ENCODE data around the gene TAB3. TPM values are rescaled to one million over a fixed set of nuclear protein-coding genes. Genes with fewer than 3 reads are reported as not detected.

The TAB3 gene
- polyA plus RNA-seq, 1 experiment, result 8.6 TPM

- no peak overlapping the region for H3K4me3 ChIP-seq (ENCODE audit: low read depth, low read length)
- no peak for TF ChIP-seq CTCF (IDR thresholded peaks at IDR 0.05; ENCODE audit: insufficient read depth, low read depth, low read length)
- CTCF ChIA-PET, result no interaction called here
- no peaks in the 10 kb centered on the region for H3K36me3 ChIP-seq (ENCODE audit: control insufficient read depth, insufficient read depth, low read length)
- DNase-seq (ENCODE audit: low read depth), result no peak
- no peaks in the 10 kb centered on the region for H3K27me3 ChIP-seq (ENCODE audit: control insufficient read depth, insufficient read depth, low read length)
- POLR2A ChIA-PET, result no interaction called here
Measured at GRCh38 chrX:30791296-30792278, 97.5 kb downstream of the TAB3 start.

DNA sequence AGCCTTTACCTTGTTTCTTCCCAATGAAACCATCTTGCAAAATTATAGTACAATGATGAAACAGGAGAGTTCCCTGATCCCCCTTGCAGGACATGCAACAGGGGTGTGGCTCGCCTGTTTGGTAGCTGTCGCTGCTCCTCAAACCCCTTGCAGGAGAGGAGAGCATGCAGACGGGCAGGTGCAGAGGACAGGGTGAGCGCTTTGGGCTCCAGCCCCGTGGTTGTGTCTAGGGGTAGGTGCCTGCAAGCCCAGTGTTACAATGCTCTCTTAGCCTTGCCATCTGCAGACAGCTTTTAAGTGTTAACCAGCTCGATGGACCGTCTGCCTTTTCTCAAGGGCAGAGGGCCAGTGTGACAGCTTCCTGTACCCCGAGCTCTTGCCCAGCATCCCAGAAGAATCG lies 102.0 kb downstream of the TAB3 start:
- Histone ChIP-seq H3K4me3 (ENCODE audit: low read depth, low read length) (no peak overlapping the region), H3K27me3 (ENCODE audit: control insufficient read depth, insufficient read depth, low read length) (no peaks in the 10 kb centered on the region), H3K36me3 (ENCODE audit: control insufficient read depth, insufficient read depth, low read length) (no peaks in the 10 kb centered on the region)
- no peak for TF ChIP-seq CTCF (IDR thresholded peaks at IDR 0.05; ENCODE audit: insufficient read depth, low read depth, low read length)
- POLR2A ChIA-PET, result no interaction called here
- no peak for DNase-seq (ENCODE audit: low read depth)
- CTCF ChIA-PET, result no interaction called here

DNA sequence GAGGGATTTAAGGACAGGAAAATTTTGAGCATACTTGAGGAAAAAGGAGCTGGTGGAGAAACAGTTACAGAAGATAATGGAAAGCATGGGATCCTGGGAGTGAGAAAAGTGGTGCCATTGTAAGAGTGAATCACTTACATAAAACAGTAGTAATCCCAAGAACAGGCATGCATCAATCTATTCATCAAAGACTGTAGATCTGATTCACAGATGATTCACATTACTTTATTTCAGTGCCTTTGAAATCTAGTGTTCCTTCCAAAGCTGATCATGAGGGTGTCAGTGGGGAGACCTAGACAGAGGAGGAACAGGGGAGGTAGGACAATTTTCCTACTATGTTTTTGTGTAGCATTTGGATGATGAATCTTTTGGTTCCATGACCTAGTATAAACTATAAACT lies 102.7 kb downstream of the TAB3 start:
- DNase-seq (ENCODE audit: low read depth), result no peak
- ChIA-PET POLR2A (no interaction called here), CTCF (no interaction called here)
- Histone ChIP-seq H3K36me3 (ENCODE audit: control insufficient read depth, insufficient read depth, low read length) (no peaks in the 10 kb centered on the region), H3K27me3 (ENCODE audit: control insufficient read depth, insufficient read depth, low read length) (no peaks in the 10 kb centered on the region), H3K4me3 (ENCODE audit: low read depth, low read length) (no peak overlapping the region)
- no peak for TF ChIP-seq CTCF (IDR thresholded peaks at IDR 0.05; ENCODE audit: insufficient read depth, low read depth, low read length)

- DNase-seq (ENCODE audit: low read depth), result no peak
- H3K27me3 ChIP-seq (ENCODE audit: control insufficient read depth, insufficient read depth, low read length), result no peaks in the 10 kb centered on the region
- ChIA-PET POLR2A (no interaction called here), CTCF (no interaction called here)
- H3K4me3 ChIP-seq (ENCODE audit: low read depth, low read length), result no peak overlapping the region
- TF ChIP-seq CTCF (IDR thresholded peaks at IDR 0.05; ENCODE audit: insufficient read depth, low read depth, low read length), result no peak
- no peaks in the 10 kb centered on the region for H3K36me3 ChIP-seq (ENCODE audit: control insufficient read depth, insufficient read depth, low read length)
Measured at GRCh38 chrX:30781711-30782444, 107.2 kb downstream of the TAB3 start.

DNA sequence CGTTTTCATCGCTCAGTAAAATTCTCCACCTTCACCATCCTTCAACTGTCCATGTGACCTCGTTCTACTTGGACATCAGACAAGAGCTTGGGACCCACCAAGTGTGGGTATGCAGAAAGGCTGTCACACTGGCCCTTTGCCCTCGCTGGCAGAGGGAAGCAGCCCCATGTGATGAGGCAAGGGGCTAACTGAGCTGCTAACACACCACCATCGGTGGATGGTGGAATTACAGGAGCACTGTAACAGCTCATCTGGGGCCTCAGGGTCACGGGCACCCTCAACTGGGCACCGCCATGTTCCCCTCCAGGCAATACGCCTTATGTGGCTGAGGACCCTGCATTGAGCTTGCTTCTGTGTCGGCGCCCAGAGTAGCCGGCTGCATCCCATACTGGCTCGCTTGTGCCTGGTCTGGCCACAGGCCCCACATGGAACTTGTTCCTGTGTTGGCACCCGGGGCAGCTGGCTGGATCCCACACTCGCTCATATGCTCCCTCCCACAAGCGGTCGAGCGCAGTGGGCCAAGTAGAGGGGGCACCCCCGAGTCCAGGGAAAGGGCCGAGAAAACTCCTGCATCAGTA lies 109.5 kb downstream of the TAB3 start:
- TF ChIP-seq CTCF (IDR thresholded peaks at IDR 0.05; ENCODE audit: insufficient read depth, low read depth, low read length), result no peak
- ChIA-PET POLR2A (no interaction called here), CTCF (interaction anchor here (0.7 kb wide), 1 partner anchor 39 kb away, joined by 3 read pairs; no protein-coding TSS in a partner anchor)

More for the DNA sequence above, 109.5 kb downstream of the TAB3 start:
- Histone ChIP-seq H3K36me3 (ENCODE audit: control insufficient read depth, insufficient read depth, low read length) (no peaks in the 10 kb centered on the region), H3K4me3 (ENCODE audit: low read depth, low read length) (no peak overlapping the region), H3K27me3 (ENCODE audit: control insufficient read depth, insufficient read depth, low read length) (no peaks in the 10 kb centered on the region)
- no peak for DNase-seq (ENCODE audit: low read depth)
